GM12878 (cell line): ENCODE results near the gene CEP68. TPM values are rescaled to one million over a fixed set of nuclear protein-coding genes. Genes with fewer than 3 reads are reported as not detected.

Source experiments
- ATAC-seq: fragments of 200-7000 bp; cut with Tn5 transposase; 3 replicates; pipeline ENCODE4 v1.9.1; 2020; ENCODE audit warnings: mild to moderate bottlenecking, moderate library complexity
- BruUV-seq: library from RNA; stranded (reverse); fragments of 400-500 nt; replicated peaks from 2 replicates; lab custom pipeline; 2021; lab: Mats Ljungman, UMichigan
- CTCF ChIA-PET: fragments of 300-600 bp; sonication (Branson Sonifier 250); formaldehyde crosslinking; extraction: SDS; loops from one replicate; lab custom pipeline; 2021; ENCODE audit warnings: inconsistent platforms; lab: Yijun Ruan, JAX
- POLR2A ChIA-PET: fragments of 350-600 bp; formaldehyde crosslinking; extraction: SDS; loops from one replicate; lab custom pipeline; 2021; ENCODE audit warnings: inconsistent platforms; lab: Charles Lee
- RAD21 ChIA-PET: fragments of 300-600 bp; sonication (Branson Sonifier 250); formaldehyde crosslinking; loops from one replicate; lab custom pipeline; 2023; ENCODE audit warnings: antibody characterized with exemption; ENCODE audit not compliant: unreplicated experiment; lab: Charles Lee
- SMC1A ChIA-PET: fragments of 300-600 bp; sonication (Branson Sonifier 250); formaldehyde crosslinking; loops from one replicate; lab custom pipeline; 2023; ENCODE audit not compliant: unreplicated experiment, uncharacterized antibody; lab: Charles Lee
- DNase-seq: peaks from one replicate; pipeline ENCODE4 v3.0.0-alpha.2; 2011; ENCODE audit warnings: low read depth, low spot score
- FAIRE-seq: peaks from 3 replicates; lab custom pipeline; 2011; peaks lifted over from hg19 to GRCh38; lab: Jason Lieb, UNC
- H2AFZ ChIP-seq: 2 replicates; pipeline ENCODE4 v1.6.0; 2011; ENCODE audit warnings: low read depth, low read length, control low read depth; ENCODE audit not compliant: control insufficient read depth
- H3K27ac ChIP-seq: 2 replicates; pipeline ENCODE4 v1.5.1; 2011; ENCODE audit warnings: control low read depth; ENCODE audit not compliant: control insufficient read depth, insufficient read depth
- H3K27me3 ChIP-seq, 2 experiments: replicated peaks in 1 of 2; 2 replicates each; pipeline versions ENCODE4 v1.6.0 to v1.6.1; 2011; ENCODE audit warnings: low read length in 1 of 2; ENCODE audit not compliant: control insufficient read depth in 2 of 2, insufficient read depth in 2 of 2
- H3K36me3 ChIP-seq, 2 experiments: 2 replicates each; pipeline ENCODE4 v1.5.1; 2011; ENCODE audit warnings: low read length in 1 of 2; ENCODE audit not compliant: control insufficient read depth in 2 of 2, insufficient read depth in 2 of 2
- H3K4me1 ChIP-seq: 2 replicates; pipeline ENCODE4 v1.6.1; 2011; ENCODE audit warnings: mild to moderate bottlenecking, low read length, moderate library complexity, mixed read lengths; ENCODE audit not compliant: control insufficient read depth, insufficient read depth
- H3K4me2 ChIP-seq: 2 replicates; pipeline ENCODE4 v1.6.0; 2011; ENCODE audit warnings: control low read depth; ENCODE audit not compliant: control insufficient read depth, insufficient read depth
- H3K4me3 ChIP-seq: fragments of 200-600 bp; sonication (generic); 2 replicates; pipeline ENCODE4 v1.5.1; 2016
- H3K79me2 ChIP-seq: 2 replicates; pipeline ENCODE4 v1.6.0; 2011; ENCODE audit warnings: low read length; ENCODE audit not compliant: control insufficient read depth, insufficient read depth
- H3K9ac ChIP-seq: 2 replicates; pipeline ENCODE4 v1.8.0; 2011; ENCODE audit warnings: low read length, control low read depth, mixed read lengths; ENCODE audit not compliant: control insufficient read depth, insufficient read depth
- H3K9me3 ChIP-seq: replicated peaks from 3 replicates; pipeline ENCODE4 v1.5.1; 2011; ENCODE audit warnings: mild to moderate bottlenecking, low read length; ENCODE audit not compliant: control insufficient read depth, insufficient read depth
- H4K20me1 ChIP-seq: 2 replicates; pipeline ENCODE4 v1.6.0; 2011; ENCODE audit not compliant: control insufficient read depth, insufficient read depth
- BACH1 ChIP-seq: fragments of 450-650 bp; IDR thresholded peaks from 2 replicates; pipeline ENCODE4 v1.6.1; 2017; ENCODE audit warnings: mild to moderate bottlenecking, borderline replicate concordance
- CUX1 ChIP-seq: IDR thresholded peaks from 2 replicates; pipeline ENCODE4 v1.6.1; 2012; ENCODE audit warnings: improper control_type of control experiment, low read depth, low read length; ENCODE audit not compliant: insufficient replicate concordance
- KAT2A ChIP-seq: conservative IDR thresholded peaks from 2 replicates; pipeline ENCODE4 v1.6.1; 2011; ENCODE audit warnings: low read depth, low read length; ENCODE audit not compliant: control insufficient read depth
- RAD21 ChIP-seq: IDR thresholded peaks from 2 replicates; pipeline ENCODE4 v1.6.1; 2011; ENCODE audit warnings: mild to moderate bottlenecking, low read depth, low read length, moderate library complexity; ENCODE audit not compliant: insufficient read depth
- RBBP5 ChIP-seq: fragments of 200-600 bp; sonication (generic); conservative IDR thresholded peaks from 2 replicates; pipeline ENCODE4 v1.6.1; 2016
- TARDBP ChIP-seq: IDR thresholded peaks from 2 replicates; pipeline ENCODE4 v1.6.1; 2016; ENCODE audit warnings: borderline replicate concordance
- WGBS: methylation state at CpG from one replicate; pipeline ENCODE4 v1.1.6; 2016; ENCODE audit warnings: low lambda C conversion rate; ENCODE audit not compliant: insufficient replicate concordance, insufficient coverage; ENCODE audit errors: missing lambda C conversion rate; 5-methylcytosine and 5-hydroxymethylcytosine counted together
- in situ Hi-C: fragments of 300-500 bp; cut with MboI; formaldehyde crosslinking; loops from 9 replicates; pipeline ENCODE4 v1.14.3; 2018; ENCODE audit warnings: mixed read lengths
- intact Hi-C: fragments of 100-400 bp; cut with micrococcal nuclease; formaldehyde crosslinking; loops from one replicate; pipeline ENCODE4 v1.14.2; 2022; ENCODE audit not compliant: unreplicated experiment
- polyA plus RNA-seq, 11 experiments: library from polyadenylated mRNA; depleted of rRNA in 4 of 11; unstranded in 6 of 11; stranded (reverse) in 5 of 11; fragments of >200 nt; fragmentation: Nextera tagmentation in 4 of 11; fragmentation: Illumina TruSeq in 1 of 11; extraction: Ambion mirVana in 4 of 11; extraction: Trizol in 1 of 11; gene quantifications; 1 replicate in 1 of 11; 2 replicates in 10 of 11; pipeline versions ENCODE4 v1.2.1 to v1.2.3, GENCODE V29; 2011 to 2016; ENCODE audit warnings: inconsistent platforms in 2 of 11, missing spikeins in 2 of 11, low read depth in 1 of 11
- total RNA-seq, 4 experiments: library from RNA; depleted of rRNA in 3 of 4; stranded (reverse); fragments of >200 nt in 3 of 4; fragmentation: Illumina TruSeq in 1 of 4; extraction: Trizol in 1 of 4; gene quantifications; 2 replicates each; pipeline versions ENCODE4 v1.2.1 to v1.2.3, GENCODE V29; 2013 to 2021

The CEP68 gene
- total and polyA plus RNA-seq, 10 of the 15 experiments (the other 5 are each of a cell fraction or from before 2014, with no cell fraction given) = 1.1 to 11.1 (median 7.4) TPM

DNA sequence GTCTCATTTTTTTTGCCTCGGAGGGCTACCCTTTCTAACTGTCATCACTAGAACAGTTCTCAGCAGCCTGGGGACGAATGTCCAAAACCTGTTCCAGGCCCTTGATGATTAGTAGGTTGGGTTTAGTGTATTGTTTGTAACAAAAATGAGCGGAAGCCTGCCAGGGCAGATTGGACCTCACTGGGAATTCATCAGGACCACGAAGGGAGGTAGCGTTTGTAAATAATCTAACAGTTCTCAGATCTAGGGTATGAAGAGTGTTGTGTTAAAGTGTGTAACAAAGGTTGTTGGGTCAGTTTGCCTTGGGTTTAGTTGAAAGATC is 799 bp downstream of the CEP68 start:
- intact Hi-C loops = loop anchor here (1.0 to 2.0 kb wide), 2 partner anchors 73 to 170 kb away; partner anchors contain the start of genes ACTR2 and RAB1A
- POLR2A ChIA-PET = interaction anchor here (1.1 to 2.7 kb wide), 2 partner anchors 68 to 73 kb away, joined by 5 to 18 read pairs; partner anchors contain the start of gene RAB1A
- Histone ChIP-seq H2AFZ (peak overlapping the region; percentile 92), H3K9ac (peak overlapping the region; percentile 70), H3K4me3 (peak overlapping the region; percentile 74), H3K79me2 (peaks cover 4% of the 10 kb centered on the region), H3K4me2 (peak overlapping the region; percentile 100), H3K27me3 (no peaks in the 10 kb centered on the region), H3K9me3 (no peaks in the 10 kb centered on the region), H3K27ac (peak overlapping the region; percentile 42), H3K4me1 (peaks cover 42% of the 10 kb centered on the region), H3K36me3 (no peaks in the 10 kb centered on the region), H4K20me1 (no peaks in the 10 kb centered on the region)
- ATAC-seq (no peak), FAIRE-seq (no peak), DNase-seq (no peak)
- in situ Hi-C loops = no loop called here
- 8% methylated on average over 5 of the region's 5 CpGs for WGBS
- RAD21 ChIA-PET = interaction anchor here (0.7 to 5.5 kb wide), 5 partner anchors 8 to 184 kb away, joined by 3 to 58 read pairs (median 37); partner anchors contain the start of genes ACTR2 and RAB1A
- CTCF ChIA-PET = interaction anchor here (0.8 to 4.5 kb wide), 6 partner anchors 8 to 141 kb away, joined by 3 to 46 read pairs (median 4); no protein-coding TSS in a partner anchor
- SMC1A ChIA-PET = interaction anchor here (0.7 to 5.5 kb wide), 5 partner anchors 73 to 536 kb away, joined by 3 to 36 read pairs (median 3); partner anchors contain the start of gene RAB1A
- TF ChIP-seq RAD21 (no peak), KAT2A (no peak), BACH1 (no peak), CUX1 (no peak), RBBP5 (no peak), TARDBP (no peak)
- BruUV-seq = no TSS peak
